Measurements from ENCODE around the gene FZR1. TPM values are rescaled to one million over a fixed set of nuclear protein-coding genes. Genes with fewer than 3 reads are reported as not detected.

Gene FZR1
- total and polyA plus RNA-seq, 2 of the 13 experiments (the other 11 are each of a cell fraction or from before 2014, with no cell fraction given), result 29.0 to 30.8 TPM

DNA sequence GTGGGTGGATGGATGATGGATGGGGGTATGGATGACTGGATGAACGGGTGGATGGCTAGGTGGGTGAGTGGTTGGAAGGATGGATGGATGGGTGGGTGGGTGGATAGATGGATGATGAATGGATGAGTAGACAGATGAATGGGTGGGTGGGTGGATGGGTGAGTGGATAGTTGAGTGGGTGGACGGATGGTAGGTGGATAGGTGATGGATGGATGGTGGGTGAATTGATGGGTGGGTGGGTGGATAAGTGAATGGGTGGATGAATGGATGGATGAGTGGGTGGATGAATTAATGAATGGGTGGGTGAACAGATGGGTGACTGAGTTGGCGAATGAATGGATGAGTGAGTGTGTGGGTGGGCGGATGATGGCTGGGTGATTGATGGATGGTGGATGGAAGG, 30.7 kb upstream of the FZR1 start:
- CTCF ChIA-PET (ENCODE audit: low intra/inter-chr PET ratio, low total read pairs), result no interaction called here
- POLR2A ChIA-PET, result no interaction called here
- H3K79me2 ChIP-seq (ENCODE audit: insufficient read depth, low read length), result no peaks in the 10 kb centered on the region
- no peak overlapping the region for H3K27ac ChIP-seq (ENCODE audit: extremely low read length, insufficient read depth, low read length)
- H3K36me3 ChIP-seq (replicated peaks in 1 of 2; ENCODE audit: control insufficient read depth in 1 of 2, insufficient read depth in 2 of 2, low read length in 2 of 2), result no peaks in the 10 kb centered on the region
- BruUV-seq (replicated peaks), result no TSS peak
- FAIRE-seq, result no peak
- intact Hi-C loops (cut with micrococcal nuclease; ENCODE audit: unreplicated experiment) (no loop called here), in situ Hi-C loops (cut with HindIII; ENCODE audit: extremely low pct_ligation_motif_present, low pct_unique_long_range_greater_than_20kb) (no loop called here)
- H4K20me1 ChIP-seq (ENCODE audit: insufficient read depth, low read length), result no peaks in the 10 kb centered on the region
- no peak for DNase-seq (ENCODE audit: low spot score)
- H3K4me3 ChIP-seq (replicated peaks in 1 of 3; ENCODE audit: insufficient read depth in 1 of 3, low read depth in 2 of 3, low read length in 3 of 3), result no peak overlapping the region
- H3K9ac ChIP-seq (ENCODE audit: insufficient read depth, low read depth, low read length), result no peak overlapping the region
- ATAC-seq, result no peak
- no peaks in the 10 kb centered on the region for H3K27me3 ChIP-seq (ENCODE audit: control insufficient read depth in 1 of 2, insufficient read depth in 2 of 2, low read length in 2 of 2)
- WGBS (ENCODE audit: low lambda C conversion rate), result 94% methylated on average over 4 of the region's 4 CpGs
- H3K4me1 ChIP-seq (ENCODE audit: insufficient read depth, low read length), result peaks cover 13% of the 10 kb centered on the region
- no peak overlapping the region for H2AFZ ChIP-seq (ENCODE audit: low read length)
- H3K4me2 ChIP-seq (ENCODE audit: low read depth, low read length), result no peak overlapping the region
- TF ChIP-seq DNMT1 (CRISPR knock-in tag; IDR thresholded peaks at IDR 0.05), result no peak
- no peak for TF ChIP-seq RERE (CRISPR knock-in tag; IDR thresholded peaks at IDR 0.05; ENCODE audit: low read depth)
- TF ChIP-seq ZMAT5 (CRISPR knock-in tag; IDR thresholded peaks at IDR 0.05; ENCODE audit: borderline replicate concordance, low read depth), result no peak
- no peak for TF ChIP-seq NCOR1 (IDR thresholded peaks at IDR 0.05; ENCODE audit: borderline replicate concordance, low read length)
- no peak for TF ChIP-seq ZNF253 (CRISPR knock-in tag; IDR thresholded peaks at IDR 0.05; ENCODE audit: borderline replicate concordance)
- no peaks in the 10 kb centered on the region for H3K9me3 ChIP-seq (ENCODE audit: low read length)

All from HepG2 (cell line).